Ishikawa (cell line): ENCODE results near the gene ANTXR1.

Experiments
- CEBPB ChIP-seq: IDR thresholded peaks from 2 replicates; pipeline ENCODE4 v1.6.1; 2012
- CREB1 ChIP-seq: IDR thresholded peaks from 2 replicates; pipeline ENCODE4 v1.6.1; 2012; ENCODE audit warnings: low read depth
- EGR1 ChIP-seq: IDR thresholded peaks from 2 replicates; pipeline ENCODE4 v1.6.1; 2012
- EP300 ChIP-seq: IDR thresholded peaks from 2 replicates; pipeline ENCODE4 v1.6.1; 2012; ENCODE audit warnings: borderline replicate concordance
- FOXM1 ChIP-seq: IDR thresholded peaks from 2 replicates; pipeline ENCODE4 v1.6.1; 2012; ENCODE audit warnings: low read depth, borderline replicate concordance
- NFIC ChIP-seq: IDR thresholded peaks from 2 replicates; pipeline ENCODE4 v1.6.1; 2012
- RAD21 ChIP-seq: IDR thresholded peaks from 2 replicates; pipeline ENCODE4 v1.6.1; 2012; ENCODE audit warnings: low read depth
- TAF1 ChIP-seq: IDR thresholded peaks from 2 replicates; pipeline ENCODE4 v1.6.1; 2012; ENCODE audit warnings: low read depth, mild to moderate bottlenecking
- TCF12 ChIP-seq: IDR thresholded peaks from 2 replicates; pipeline ENCODE4 v1.6.1; 2012; ENCODE audit warnings: low read depth
- TEAD4 ChIP-seq: IDR thresholded peaks from 2 replicates; pipeline ENCODE4 v1.6.1; 2012
- YY1 ChIP-seq: IDR thresholded peaks from 2 replicates; pipeline ENCODE4 v1.6.1; 2012; ENCODE audit warnings: low read depth
- ZBTB7A ChIP-seq: IDR thresholded peaks from 2 replicates; pipeline ENCODE4 v1.6.1; 2012; ENCODE audit warnings: low read depth
- TF ChIP-seq, protein P1 (sequence below): IDR thresholded peaks from 2 replicates; pipeline ENCODE4 v1.6.1; 2012; ENCODE audit warnings: low read depth, mild to moderate bottlenecking
- TF ChIP-seq, protein P2 (sequence below): IDR thresholded peaks from 2 replicates; pipeline ENCODE4 v1.6.1; 2012
- TF ChIP-seq, protein P3 (sequence below): IDR thresholded peaks from 2 replicates; pipeline ENCODE4 v1.6.1; 2012

ANTXR1 gene

DNA sequence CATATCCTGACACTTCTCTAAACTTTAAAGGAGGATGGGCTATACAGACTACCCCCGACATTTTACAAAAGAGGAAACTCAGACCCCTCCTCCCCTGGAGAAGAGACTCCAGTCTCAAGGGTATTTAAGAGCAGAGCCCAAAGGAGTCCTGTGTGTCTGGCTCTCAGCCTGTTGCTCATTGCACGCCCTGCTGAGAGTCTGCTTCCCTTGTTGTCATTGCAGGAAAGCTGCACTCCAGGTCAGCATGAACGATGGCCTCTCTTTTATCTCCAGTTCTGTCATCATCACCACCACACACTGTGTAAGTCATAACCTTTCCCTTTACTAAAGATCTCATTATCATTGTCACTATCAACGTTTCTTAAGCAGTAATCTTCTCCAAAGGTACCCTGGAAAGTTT, 111.4 kb downstream of the ANTXR1 start:
- no peak for TF ChIP-seq TAF1

DNA sequence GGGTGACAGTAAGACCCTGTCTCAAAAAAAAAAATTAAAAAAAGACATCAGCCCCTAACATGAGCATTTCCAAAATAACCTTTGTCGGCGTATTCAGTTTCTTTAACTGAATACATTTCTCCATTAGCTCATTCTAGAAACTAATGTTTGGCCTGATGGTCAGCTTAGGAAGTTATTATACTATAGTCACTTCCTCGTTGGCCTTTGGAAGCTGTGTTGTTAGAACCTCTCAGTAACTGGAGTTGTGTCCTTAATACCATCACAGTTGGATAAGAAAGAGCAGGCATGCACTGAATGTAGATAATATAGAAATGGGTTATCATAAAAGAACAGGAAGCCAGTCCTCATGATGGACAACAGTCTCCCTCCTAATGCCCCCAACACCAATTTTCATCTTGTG, 112.8 kb downstream of the ANTXR1 start:
- no peak for TF ChIP-seq EGR1
- TF ChIP-seq, protein P1, sequence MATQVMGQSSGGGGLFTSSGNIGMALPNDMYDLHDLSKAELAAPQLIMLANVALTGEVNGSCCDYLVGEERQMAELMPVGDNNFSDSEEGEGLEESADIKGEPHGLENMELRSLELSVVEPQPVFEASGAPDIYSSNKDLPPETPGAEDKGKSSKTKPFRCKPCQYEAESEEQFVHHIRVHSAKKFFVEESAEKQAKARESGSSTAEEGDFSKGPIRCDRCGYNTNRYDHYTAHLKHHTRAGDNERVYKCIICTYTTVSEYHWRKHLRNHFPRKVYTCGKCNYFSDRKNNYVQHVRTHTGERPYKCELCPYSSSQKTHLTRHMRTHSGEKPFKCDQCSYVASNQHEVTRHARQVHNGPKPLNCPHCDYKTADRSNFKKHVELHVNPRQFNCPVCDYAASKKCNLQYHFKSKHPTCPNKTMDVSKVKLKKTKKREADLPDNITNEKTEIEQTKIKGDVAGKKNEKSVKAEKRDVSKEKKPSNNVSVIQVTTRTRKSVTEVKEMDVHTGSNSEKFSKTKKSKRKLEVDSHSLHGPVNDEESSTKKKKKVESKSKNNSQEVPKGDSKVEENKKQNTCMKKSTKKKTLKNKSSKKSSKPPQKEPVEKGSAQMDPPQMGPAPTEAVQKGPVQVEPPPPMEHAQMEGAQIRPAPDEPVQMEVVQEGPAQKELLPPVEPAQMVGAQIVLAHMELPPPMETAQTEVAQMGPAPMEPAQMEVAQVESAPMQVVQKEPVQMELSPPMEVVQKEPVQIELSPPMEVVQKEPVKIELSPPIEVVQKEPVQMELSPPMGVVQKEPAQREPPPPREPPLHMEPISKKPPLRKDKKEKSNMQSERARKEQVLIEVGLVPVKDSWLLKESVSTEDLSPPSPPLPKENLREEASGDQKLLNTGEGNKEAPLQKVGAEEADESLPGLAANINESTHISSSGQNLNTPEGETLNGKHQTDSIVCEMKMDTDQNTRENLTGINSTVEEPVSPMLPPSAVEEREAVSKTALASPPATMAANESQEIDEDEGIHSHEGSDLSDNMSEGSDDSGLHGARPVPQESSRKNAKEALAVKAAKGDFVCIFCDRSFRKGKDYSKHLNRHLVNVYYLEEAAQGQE, result no peak

DNA sequence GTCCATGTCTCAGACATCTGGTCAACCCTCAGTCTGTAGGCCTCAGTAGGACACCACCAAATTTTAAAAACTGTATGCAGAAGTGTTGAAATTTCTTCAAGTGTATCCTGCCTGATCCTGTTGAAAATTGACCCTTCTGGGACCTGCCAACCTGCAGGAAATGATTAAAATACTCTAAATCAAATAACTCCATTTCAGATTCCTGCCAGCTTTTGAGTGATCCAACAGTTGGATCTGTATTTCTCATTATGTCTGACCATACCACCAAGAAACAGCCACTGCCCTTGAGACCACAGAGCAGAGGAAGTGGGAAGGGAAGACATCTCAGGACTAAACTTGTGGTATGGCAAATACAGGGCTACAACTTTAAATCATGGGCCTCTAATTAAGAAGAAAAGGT, 113.4 kb downstream of the ANTXR1 start:
- TF ChIP-seq TAF1, result no peak
- TF ChIP-seq, protein P1, result no peak
- TF ChIP-seq ZBTB7A, result no peak
- TF ChIP-seq CEBPB, result no peak
- no peak for TF ChIP-seq CREB1
- TF ChIP-seq, protein P2, sequence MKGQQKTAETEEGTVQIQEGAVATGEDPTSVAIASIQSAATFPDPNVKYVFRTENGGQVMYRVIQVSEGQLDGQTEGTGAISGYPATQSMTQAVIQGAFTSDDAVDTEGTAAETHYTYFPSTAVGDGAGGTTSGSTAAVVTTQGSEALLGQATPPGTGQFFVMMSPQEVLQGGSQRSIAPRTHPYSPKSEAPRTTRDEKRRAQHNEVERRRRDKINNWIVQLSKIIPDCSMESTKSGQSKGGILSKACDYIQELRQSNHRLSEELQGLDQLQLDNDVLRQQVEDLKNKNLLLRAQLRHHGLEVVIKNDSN, result no peak
- TF ChIP-seq, protein P3, sequence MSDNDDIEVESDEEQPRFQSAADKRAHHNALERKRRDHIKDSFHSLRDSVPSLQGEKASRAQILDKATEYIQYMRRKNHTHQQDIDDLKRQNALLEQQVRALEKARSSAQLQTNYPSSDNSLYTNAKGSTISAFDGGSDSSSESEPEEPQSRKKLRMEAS, result no peak
- TF ChIP-seq EGR1, result no peak
- no peak for TF ChIP-seq TEAD4
- TF ChIP-seq EP300, result no peak
- TF ChIP-seq FOXM1, result no peak
- TF ChIP-seq YY1, result no peak
- TF ChIP-seq NFIC, result no peak
- no peak for TF ChIP-seq RAD21

DNA sequence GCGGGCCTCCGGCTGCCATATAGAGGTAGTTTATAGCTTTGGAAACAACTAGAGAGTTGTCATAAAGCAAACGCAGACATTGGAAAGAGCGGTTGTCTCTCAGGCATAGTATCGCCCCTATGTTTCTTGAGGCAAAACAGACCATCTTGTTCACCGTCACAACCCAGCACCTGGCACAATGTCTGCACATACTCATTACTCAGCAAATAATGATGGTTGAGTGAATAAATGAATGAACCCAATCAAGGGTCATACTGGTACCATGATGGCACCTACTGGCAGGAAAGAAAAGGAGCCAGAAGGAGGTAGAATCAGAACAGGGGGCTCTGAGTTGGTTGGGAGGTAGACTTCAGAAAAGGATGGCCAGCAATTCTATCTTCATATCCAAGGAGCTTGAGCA, 118.5 kb downstream of the ANTXR1 start:
- TF ChIP-seq, protein P1, result no peak
- TF ChIP-seq TCF12 (no peak), CEBPB (no peak), FOXM1 (no peak), ZBTB7A (no peak), EP300 (no peak), TAF1 (no peak)
- TF ChIP-seq, protein P3, result no peak
- TF ChIP-seq, protein P2, result no peak

DNA sequence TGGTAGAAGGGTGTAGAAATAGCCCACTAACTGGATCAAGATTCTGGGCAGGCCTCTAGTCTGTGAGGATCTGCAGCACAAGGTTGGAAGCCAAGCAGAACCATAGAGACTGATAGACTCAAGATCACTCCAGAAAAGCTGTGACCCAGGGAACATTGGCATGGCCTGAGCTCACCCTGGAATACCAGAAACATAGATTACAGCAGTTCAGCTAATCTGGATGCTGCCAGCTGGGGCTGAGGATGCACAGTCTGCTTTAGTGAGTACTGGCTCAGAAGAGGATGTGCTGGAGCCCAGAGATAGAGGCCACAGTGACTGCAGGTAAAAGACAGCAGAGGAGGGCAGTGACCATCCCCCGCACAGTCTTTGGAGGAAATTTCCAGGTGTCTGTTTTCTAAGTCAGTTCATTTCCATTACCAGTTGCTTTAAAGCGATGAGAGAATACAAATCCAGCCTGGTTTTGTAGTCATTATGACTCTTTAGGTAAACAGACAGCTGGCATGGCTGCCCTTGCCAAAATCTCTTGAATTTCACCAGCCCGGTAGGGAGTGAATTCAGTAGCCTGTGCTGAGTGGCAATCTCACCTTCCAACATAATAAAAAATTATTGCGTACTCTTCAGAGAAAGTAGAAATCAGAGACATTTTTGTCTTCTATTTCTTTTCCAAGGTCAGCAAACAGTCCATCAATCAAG, 119.2 kb downstream of the ANTXR1 start:
- TF ChIP-seq NFIC (no peak), TEAD4 (no peak), YY1 (no peak), RAD21 (no peak), CREB1 (no peak), TCF12 (no peak), EGR1 (no peak), ZBTB7A (no peak), TAF1 (no peak), FOXM1 (no peak), EP300 (no peak)
- TF ChIP-seq, protein P2, result no peak
- TF ChIP-seq, protein P1, result no peak
